NCI-H2171 treated with DMSO at 0.1 percent for 48 hours (cell line): ENCODE measurements around the gene OTOP2.
A peak's percentile ranks its signal among the peaks of the same experiment; 100 is the strongest.

Source experiments
- DNase-seq: peaks from one replicate; lab custom pipeline; 2025; lab: John Stamatoyannopoulos, UW

OTOP2 gene

GRCh38 chr17:74925242-74925641 lies 1.2 kb downstream of the OTOP2 start:
- DNase-seq, result no peak

GRCh38 chr17:74928786-74929185 lies 4.7 kb downstream of the OTOP2 start:
- DNase-seq, result no peak

- DNase-seq, result no peak
Observed at GRCh38 chr17:74930535-74931036, 6.5 kb downstream of the OTOP2 start.

- DNase-seq, result peak; percentile 24
Observed at GRCh38 chr17:74935048-74935447, 11.0 kb downstream of the OTOP2 start.

GRCh38 chr17:74935585-74936469 lies 11.8 kb downstream of the OTOP2 start, which contains the start of gene OTOP3:
TSS of gene OTOP3 (plus strand) at chr17:74935898. CDS start at chr17:74935922, 24 bp downstream.
- no peak for DNase-seq

GRCh38 chr17:74936470-74936799 lies 12.4 kb downstream of the OTOP2 start:
- no peak for DNase-seq

GRCh38 chr17:74937064-74938051 lies 13.3 kb downstream of the OTOP2 start:
- DNase-seq, result no peak

- DNase-seq, result no peak
Observed at GRCh38 chr17:74938194-74938950, 14.3 kb downstream of the OTOP2 start.

GRCh38 chr17:74939534-74939933 lies 15.5 kb downstream of the OTOP2 start:
- no peak for DNase-seq

GRCh38 chr17:74941128-74941725 lies 17.2 kb downstream of the OTOP2 start:
- no peak for DNase-seq

GRCh38 chr17:74943808-74944522 lies 19.9 kb downstream of the OTOP2 start:
- DNase-seq, result no peak

- DNase-seq, result peak; percentile 8
Observed at GRCh38 chr17:74945543-74945942, 21.5 kb downstream of the OTOP2 start.

GRCh38 chr17:74946641-74947040 lies 22.6 kb downstream of the OTOP2 start:
- no peak for DNase-seq

- DNase-seq, result no peak
Observed at GRCh38 chr17:74947041-74947754, 23.1 kb downstream of the OTOP2 start.

GRCh38 chr17:74949455-74950115 lies 25.5 kb downstream of the OTOP2 start:
- DNase-seq, result no peak

GRCh38 chr17:74950207-74950606 lies 26.1 kb downstream of the OTOP2 start:
- DNase-seq, result no peak

- no peak for DNase-seq
Observed at GRCh38 chr17:74951065-74951464, 27.0 kb downstream of the OTOP2 start.

GRCh38 chr17:74951680-74952421 lies 27.8 kb downstream of the OTOP2 start:
- DNase-seq, result no peak
